DOHH2 (cell line): ENCODE measurements around the gene SCO2.
"Not testable (repeated sequence)": the region's sequence is repeated elsewhere in the genome, so short reads cannot be mapped to it uniquely, and the experiment has no call there.

Source experiments
- H3F3A ChIP-seq: fragments of 200-600 bp; sonication (generic), shearing (Covaris generic); 2 replicates; pipeline ENCODE4 v1.6.0; 2016; ENCODE audit warnings: antibody characterized with exemption, mild to moderate bottlenecking; ENCODE audit not compliant: control insufficient read depth, insufficient read depth
- H3K27ac ChIP-seq: fragments of 200-600 bp; sonication (generic); 2 replicates; pipeline ENCODE4 v1.5.1; 2014; ENCODE audit warnings: low read depth, mild to moderate bottlenecking, low read length, moderate library complexity
- H3K27me3 ChIP-seq: fragments of 200-600 bp; sonication (generic); 2 replicates; pipeline ENCODE4 v1.6.1; 2014; ENCODE audit warnings: mild to moderate bottlenecking, low read length, mixed read lengths; ENCODE audit not compliant: control insufficient read depth
- H3K36me3 ChIP-seq: fragments of 200-600 bp; sonication (generic); 2 replicates; pipeline ENCODE4 v1.6.1; 2014; ENCODE audit warnings: mild to moderate bottlenecking, low read length, moderate library complexity, mixed read lengths; ENCODE audit not compliant: control insufficient read depth
- H3K4me1 ChIP-seq: fragments of 200-600 bp; sonication (generic); 2 replicates; pipeline ENCODE4 v1.6.1; 2014; ENCODE audit warnings: mild to moderate bottlenecking, low read length, mixed read lengths; ENCODE audit not compliant: control insufficient read depth
- H3K4me2 ChIP-seq: fragments of 200-600 bp; sonication (generic); 2 replicates; pipeline ENCODE4 v1.6.0; 2014; ENCODE audit warnings: mild to moderate bottlenecking, low read length, moderate library complexity
- H3K4me3 ChIP-seq: fragments of 200-600 bp; sonication (generic); 2 replicates; pipeline ENCODE4 v1.5.1; 2014; ENCODE audit warnings: mild to moderate bottlenecking, low read length, mixed read lengths
- H3K79me2 ChIP-seq: fragments of 200-600 bp; sonication (generic); 2 replicates; pipeline ENCODE4 v1.6.1; 2014; ENCODE audit warnings: mild to moderate bottlenecking, low read length, mixed read lengths; ENCODE audit not compliant: control insufficient read depth
- H3K9me2 ChIP-seq: fragments of 200-600 bp; sonication (generic); replicated peaks from 2 replicates; pipeline ENCODE4 v1.6.1; 2014; ENCODE audit warnings: mild to moderate bottlenecking, low read length, mixed read lengths; ENCODE audit not compliant: control insufficient read depth
- H3K9me3 ChIP-seq: fragments of 200-600 bp; sonication (generic); 2 replicates; pipeline ENCODE4 v1.6.1; 2014; ENCODE audit warnings: antibody characterized with exemption, low read length, mixed read lengths; ENCODE audit not compliant: control insufficient read depth, insufficient read depth
- H4K20me1 ChIP-seq: fragments of 200-600 bp; sonication (generic); 2 replicates; pipeline ENCODE4 v1.6.0; 2014; ENCODE audit warnings: low read depth, mild to moderate bottlenecking, antibody characterized with exemption, low read length, moderate library complexity; ENCODE audit not compliant: control insufficient read depth, insufficient read depth
- EZH2phosphoT487 ChIP-seq: fragments of 200-600 bp; sonication (generic); IDR thresholded peaks from 2 replicates; pipeline ENCODE4 v1.6.1; 2017; ENCODE audit warnings: borderline replicate concordance, mild to moderate bottlenecking, antibody characterized with exemption, low read length, moderate library complexity, mixed read lengths
- TF ChIP-seq, protein P1 (sequence below): fragments of 200-600 bp; sonication (generic); IDR thresholded peaks from one replicate; pipeline ENCODE4 v1.5.1; 2014; ENCODE audit warnings: antibody characterized with exemption, mild to moderate bottlenecking, low read depth, low read length; ENCODE audit not compliant: poor library complexity, severe bottlenecking

SCO2 gene

DNA sequence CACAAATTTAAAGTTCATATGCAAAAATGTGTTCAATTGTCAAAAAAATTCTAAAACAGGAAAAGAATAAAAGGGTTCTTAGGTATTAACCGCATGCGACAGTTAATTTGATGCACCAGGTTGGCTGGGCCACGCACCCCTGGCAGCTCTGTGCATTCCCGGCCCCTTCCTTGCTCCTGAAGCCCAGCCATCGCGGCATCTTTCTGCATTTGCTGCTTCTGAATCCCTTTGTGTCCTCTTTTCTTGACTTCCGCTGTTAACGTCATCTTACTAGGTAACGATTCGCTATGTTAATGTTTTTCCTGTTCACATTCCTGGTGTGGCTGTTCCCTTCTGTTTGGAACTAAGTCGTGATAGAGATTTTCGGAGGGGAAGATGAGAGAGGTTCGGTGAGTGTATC is 12.4 kb upstream of the SCO2 start:
- Histone ChIP-seq H3K27ac (peak overlapping the region; percentile 94), H3K4me1 (peaks cover 99% of the 10 kb centered on the region), H4K20me1 (no peaks in the 10 kb centered on the region), H3K4me2 (no peak overlapping the region), H3K9me3 (no peaks in the 10 kb centered on the region), H3F3A (peaks cover 62% of the 10 kb centered on the region), H3K79me2 (no peaks in the 10 kb centered on the region; the same call in 1 of the 2 replicates), H3K27me3 (no peaks in the 10 kb centered on the region), H3K4me3 (no peak overlapping the region), H3K36me3 (no peaks in the 10 kb centered on the region), H3K9me2 (no peaks in the 10 kb centered on the region)
- no peak for TF ChIP-seq EZH2phosphoT487
- TF ChIP-seq, protein P1, sequence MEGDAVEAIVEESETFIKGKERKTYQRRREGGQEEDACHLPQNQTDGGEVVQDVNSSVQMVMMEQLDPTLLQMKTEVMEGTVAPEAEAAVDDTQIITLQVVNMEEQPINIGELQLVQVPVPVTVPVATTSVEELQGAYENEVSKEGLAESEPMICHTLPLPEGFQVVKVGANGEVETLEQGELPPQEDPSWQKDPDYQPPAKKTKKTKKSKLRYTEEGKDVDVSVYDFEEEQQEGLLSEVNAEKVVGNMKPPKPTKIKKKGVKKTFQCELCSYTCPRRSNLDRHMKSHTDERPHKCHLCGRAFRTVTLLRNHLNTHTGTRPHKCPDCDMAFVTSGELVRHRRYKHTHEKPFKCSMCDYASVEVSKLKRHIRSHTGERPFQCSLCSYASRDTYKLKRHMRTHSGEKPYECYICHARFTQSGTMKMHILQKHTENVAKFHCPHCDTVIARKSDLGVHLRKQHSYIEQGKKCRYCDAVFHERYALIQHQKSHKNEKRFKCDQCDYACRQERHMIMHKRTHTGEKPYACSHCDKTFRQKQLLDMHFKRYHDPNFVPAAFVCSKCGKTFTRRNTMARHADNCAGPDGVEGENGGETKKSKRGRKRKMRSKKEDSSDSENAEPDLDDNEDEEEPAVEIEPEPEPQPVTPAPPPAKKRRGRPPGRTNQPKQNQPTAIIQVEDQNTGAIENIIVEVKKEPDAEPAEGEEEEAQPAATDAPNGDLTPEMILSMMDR = no peak

DNA sequence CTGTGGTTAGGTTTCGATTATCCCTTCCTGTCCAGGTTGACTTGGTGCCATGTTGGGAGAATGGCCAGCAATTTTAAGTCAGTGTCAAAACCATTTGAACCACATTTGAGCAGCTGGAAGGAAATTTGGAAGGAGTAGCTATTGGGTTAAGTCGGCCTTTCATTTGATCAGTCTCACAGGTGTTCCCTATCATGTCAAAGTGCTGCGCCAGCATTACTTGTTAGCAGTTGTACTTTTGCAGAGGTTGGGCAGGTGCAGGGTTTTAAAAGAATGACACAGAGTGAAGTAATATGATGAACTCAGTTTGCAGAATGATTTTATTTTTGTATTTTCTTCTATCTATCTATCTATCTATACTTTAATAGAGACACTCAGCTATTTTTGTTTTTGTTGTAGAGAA is 10.8 kb upstream of the SCO2 start:
- H3K4me2 ChIP-seq = peak overlapping the region; percentile 76
- peak overlapping the region; percentile 97 for H3K27ac ChIP-seq
- no peaks in the 10 kb centered on the region for H3K27me3 ChIP-seq
- peak overlapping the region; percentile 36; the same call in 1 of the 2 replicates for H3K4me3 ChIP-seq
- H3K79me2 ChIP-seq = peaks cover 15% of the 10 kb centered on the region
- TF ChIP-seq EZH2phosphoT487 = no peak
- TF ChIP-seq, protein P1 = no peak
- peaks cover 93% of the 10 kb centered on the region for H3K4me1 ChIP-seq
- no peaks in the 10 kb centered on the region for H3K9me2 ChIP-seq
- peaks cover 56% of the 10 kb centered on the region for H3F3A ChIP-seq
- H4K20me1 ChIP-seq = no peaks in the 10 kb centered on the region
- no peaks in the 10 kb centered on the region for H3K9me3 ChIP-seq
- H3K36me3 ChIP-seq = no peaks in the 10 kb centered on the region; the same call in 1 of the 2 replicates

DNA sequence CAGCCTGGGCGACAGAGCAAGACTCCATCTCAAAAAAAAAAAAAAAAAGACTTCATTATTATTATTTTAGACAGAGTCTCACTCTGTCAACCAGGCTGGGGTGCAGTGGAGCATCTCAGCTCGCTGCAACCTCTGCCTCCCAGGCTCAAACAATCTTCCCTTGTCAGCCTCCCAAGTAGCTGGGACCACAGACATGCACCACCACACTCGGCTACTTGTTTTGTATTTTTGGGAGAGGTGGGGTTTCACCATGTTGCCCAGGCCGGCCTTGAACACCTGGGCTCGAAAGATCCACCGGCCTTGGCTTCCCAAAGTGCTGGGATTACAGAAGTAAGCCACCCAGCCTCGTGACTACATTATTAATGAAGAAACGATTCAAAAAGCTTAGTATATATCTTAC is 9.7 kb upstream of the SCO2 start:
- TF ChIP-seq, protein P1 = no peak
- TF ChIP-seq EZH2phosphoT487 = no peak
- Histone ChIP-seq H3K4me1 (peaks cover 88% of the 10 kb centered on the region), H3K79me2 (peaks cover 17% of the 10 kb centered on the region), H3K4me3 (peak overlapping the region; percentile 54), H3F3A (peaks cover 47% of the 10 kb centered on the region), H4K20me1 (no peaks in the 10 kb centered on the region), H3K9me2 (no peaks in the 10 kb centered on the region), H3K4me2 (peak overlapping the region; percentile 76), H3K9me3 (no peaks in the 10 kb centered on the region), H3K27ac (peak overlapping the region; percentile 97), H3K27me3 (no peaks in the 10 kb centered on the region), H3K36me3 (peaks cover 2% of the 10 kb centered on the region; the same call in 1 of the 2 replicates)

DNA sequence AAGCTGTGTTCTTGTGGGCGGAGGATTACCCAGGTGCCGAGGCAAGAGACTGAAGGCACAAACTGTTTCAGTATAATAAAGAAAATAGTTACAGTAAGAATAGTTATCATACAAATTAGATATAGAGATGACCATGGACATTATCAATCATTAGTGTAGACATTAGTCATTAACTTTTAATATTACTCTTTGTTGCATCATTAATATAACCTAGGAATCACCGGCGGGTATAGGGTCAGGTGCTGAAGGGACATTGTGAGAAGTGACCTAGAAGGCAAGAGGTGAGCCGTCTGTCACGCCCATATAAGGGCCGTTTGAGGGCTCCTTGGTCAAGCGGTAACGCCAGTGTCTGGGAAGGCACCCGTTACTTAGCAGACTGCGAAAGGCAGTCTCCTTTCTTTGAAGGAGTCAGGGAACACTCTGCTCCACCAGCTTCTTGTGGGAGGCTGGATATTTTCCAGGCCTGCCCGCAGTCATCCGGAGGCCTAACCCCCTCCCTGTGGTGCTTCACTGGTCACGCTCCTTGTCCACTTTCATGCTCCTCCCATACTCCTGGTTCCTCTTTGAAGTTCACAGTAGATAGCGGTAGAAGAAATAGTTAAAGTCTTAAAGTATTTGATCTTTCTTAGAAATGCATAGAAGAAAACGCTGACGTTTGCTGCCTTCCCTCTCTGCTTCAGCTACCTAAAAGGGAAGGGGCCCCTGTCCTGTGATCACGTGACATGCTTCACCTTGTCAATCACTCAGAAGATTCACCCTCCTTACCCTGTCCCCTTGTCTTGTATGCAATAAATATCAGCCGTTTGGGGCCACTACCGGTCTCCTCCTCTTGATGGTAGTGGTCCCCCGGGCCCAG is 8.7 kb upstream of the SCO2 start:
- peak overlapping the region; percentile 97 for H3K27ac ChIP-seq
- H4K20me1 ChIP-seq, H3K9me3 ChIP-seq, H3K36me3 ChIP-seq, H3K27me3 ChIP-seq, H3K9me2 ChIP-seq: not testable (repeated sequence)
- H3K4me2 ChIP-seq = peak overlapping the region; percentile 94
- H3K4me3 ChIP-seq = peak overlapping the region; percentile 69
- H3K4me1 ChIP-seq = peaks cover 83% of the 10 kb centered on the region
- peaks cover 17% of the 10 kb centered on the region for H3K79me2 ChIP-seq
- H3F3A ChIP-seq = peaks cover 42% of the 10 kb centered on the region
